ENCODE results near the gene SLC31A2.

The SLC31A2 gene

GRCh38 chr9:113187929-113188595 is 37.3 kb downstream of the SLC31A2 start:
- no peak overlapping the region for H3K4me3 ChIP-seq (ENCODE audit: low read depth, low read length)
- DNase-seq (ENCODE audit: low read depth): no peak
- TF ChIP-seq, protein P1, sequence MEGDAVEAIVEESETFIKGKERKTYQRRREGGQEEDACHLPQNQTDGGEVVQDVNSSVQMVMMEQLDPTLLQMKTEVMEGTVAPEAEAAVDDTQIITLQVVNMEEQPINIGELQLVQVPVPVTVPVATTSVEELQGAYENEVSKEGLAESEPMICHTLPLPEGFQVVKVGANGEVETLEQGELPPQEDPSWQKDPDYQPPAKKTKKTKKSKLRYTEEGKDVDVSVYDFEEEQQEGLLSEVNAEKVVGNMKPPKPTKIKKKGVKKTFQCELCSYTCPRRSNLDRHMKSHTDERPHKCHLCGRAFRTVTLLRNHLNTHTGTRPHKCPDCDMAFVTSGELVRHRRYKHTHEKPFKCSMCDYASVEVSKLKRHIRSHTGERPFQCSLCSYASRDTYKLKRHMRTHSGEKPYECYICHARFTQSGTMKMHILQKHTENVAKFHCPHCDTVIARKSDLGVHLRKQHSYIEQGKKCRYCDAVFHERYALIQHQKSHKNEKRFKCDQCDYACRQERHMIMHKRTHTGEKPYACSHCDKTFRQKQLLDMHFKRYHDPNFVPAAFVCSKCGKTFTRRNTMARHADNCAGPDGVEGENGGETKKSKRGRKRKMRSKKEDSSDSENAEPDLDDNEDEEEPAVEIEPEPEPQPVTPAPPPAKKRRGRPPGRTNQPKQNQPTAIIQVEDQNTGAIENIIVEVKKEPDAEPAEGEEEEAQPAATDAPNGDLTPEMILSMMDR (IDR thresholded peaks at IDR 0.05; ENCODE audit: insufficient read depth, low read depth, low read length, missing control alignments): no peak

DNA sequence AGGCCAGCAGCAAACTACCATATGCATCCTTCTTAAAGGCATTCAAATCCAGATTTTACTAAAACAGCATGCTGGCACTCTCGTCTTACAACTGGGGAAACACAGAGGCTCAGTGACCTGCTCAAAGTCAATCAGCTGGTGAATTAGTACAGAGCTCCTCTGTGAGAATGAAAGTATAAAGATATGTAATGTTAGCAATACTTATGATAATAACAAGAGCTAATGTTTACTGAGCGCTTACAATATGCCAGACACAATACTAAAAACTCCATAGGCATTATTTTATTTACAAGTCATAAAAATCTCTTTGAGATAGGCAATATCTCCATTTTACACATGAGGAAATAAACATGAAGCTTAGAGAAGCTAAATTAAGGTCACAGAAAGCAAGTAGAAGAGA is 41.6 kb downstream of the SLC31A2 start:
- TF ChIP-seq, protein P1 (IDR thresholded peaks at IDR 0.05; ENCODE audit: insufficient read depth, low read depth, low read length, missing control alignments): no peak
- no peak for DNase-seq (ENCODE audit: low read depth)
- H3K4me3 ChIP-seq (ENCODE audit: low read depth, low read length): no peak overlapping the region

GRCh38 chr9:113199683-113200329 is 49.0 kb downstream of the SLC31A2 start:
- DNase-seq (ENCODE audit: low read depth): no peak
- no peak overlapping the region for H3K4me3 ChIP-seq (ENCODE audit: low read depth, low read length)
- TF ChIP-seq, protein P1 (IDR thresholded peaks at IDR 0.05; ENCODE audit: insufficient read depth, low read depth, low read length, missing control alignments): no peak

GRCh38 chr9:113205432-113205831 is 54.6 kb downstream of the SLC31A2 start:
- no peak for DNase-seq (ENCODE audit: low read depth)
- TF ChIP-seq, protein P1 (IDR thresholded peaks at IDR 0.05; ENCODE audit: insufficient read depth, low read depth, low read length, missing control alignments): no peak
- no peak overlapping the region for H3K4me3 ChIP-seq (ENCODE audit: low read depth, low read length)

DNA sequence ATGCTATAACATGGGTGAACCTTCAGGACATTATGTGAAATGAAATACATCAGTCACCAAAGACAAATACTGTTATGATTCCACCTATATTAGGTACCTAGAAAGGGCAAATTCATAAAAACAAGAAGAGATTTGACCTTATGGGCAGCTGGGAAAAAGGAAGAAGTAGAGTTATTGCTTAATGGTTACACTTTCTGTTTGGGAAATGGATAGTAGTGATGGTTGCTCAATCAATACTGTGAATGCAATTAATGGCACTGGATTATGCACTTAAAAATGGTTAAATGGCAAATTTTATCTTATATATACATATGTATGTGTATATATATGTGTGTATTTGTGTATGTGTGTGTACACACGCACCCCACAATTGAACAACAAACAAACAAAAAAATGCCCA is 55.1 kb downstream of the SLC31A2 start:
- no peak overlapping the region for H3K4me3 ChIP-seq (ENCODE audit: low read depth, low read length)
- TF ChIP-seq, protein P1 (IDR thresholded peaks at IDR 0.05; ENCODE audit: insufficient read depth, low read depth, low read length, missing control alignments): no peak
- no peak for DNase-seq (ENCODE audit: low read depth)

GRCh38 chr9:113210815-113211214 is 60.0 kb downstream of the SLC31A2 start:
- TF ChIP-seq, protein P1 (IDR thresholded peaks at IDR 0.05; ENCODE audit: insufficient read depth, low read depth, low read length, missing control alignments): no peak
- no peak for DNase-seq (ENCODE audit: low read depth)
- no peak overlapping the region for H3K4me3 ChIP-seq (ENCODE audit: low read depth, low read length)
